Endothelial cell (in vitro differentiated cells): ENCODE results near the gene HUNK. TPM values are rescaled to one million over a fixed set of nuclear protein-coding genes. Genes with fewer than 3 reads are reported as not detected.

Experiments used
- DNase-seq: peaks from one replicate; pipeline ENCODE4 v3.0.0; 2021; ENCODE audit warnings: low spot score
- H3K27ac Mint-ChIP-seq: one replicate; pipeline ENCODE4 v1.8.0; 2021; ENCODE audit warnings: mixed read lengths, inconsistent platforms; ENCODE audit not compliant: unreplicated experiment
- H3K27me3 Mint-ChIP-seq: one replicate; pipeline ENCODE4 v1.8.0; 2021; ENCODE audit warnings: mild to moderate bottlenecking, moderate library complexity, mixed read lengths, inconsistent platforms; ENCODE audit not compliant: unreplicated experiment
- H3K36me3 Mint-ChIP-seq: one replicate; pipeline ENCODE4 v1.8.0; 2021; ENCODE audit warnings: mild to moderate bottlenecking, low read depth, mixed read lengths, inconsistent platforms; ENCODE audit not compliant: unreplicated experiment
- H3K4me1 Mint-ChIP-seq: one replicate; pipeline ENCODE4 v1.8.0; 2021; ENCODE audit warnings: mild to moderate bottlenecking, mixed read lengths, inconsistent platforms; ENCODE audit not compliant: unreplicated experiment
- H3K4me3 Mint-ChIP-seq: one replicate; pipeline ENCODE4 v1.8.0; 2021; ENCODE audit warnings: mild to moderate bottlenecking, mixed read lengths, inconsistent platforms; ENCODE audit not compliant: unreplicated experiment
- H3K9me3 Mint-ChIP-seq: one replicate; pipeline ENCODE4 v1.8.0; 2021; ENCODE audit warnings: mixed read lengths, inconsistent platforms; ENCODE audit not compliant: unreplicated experiment
- total RNA-seq: library from RNA; stranded (reverse); fragmentation: NEBNext Ultra II Directional; extraction: Animal tissue kit (Norgen Biotek cat#: 25700); gene quantifications from one replicate; pipeline ENCODE4 v1.2.1, GENCODE V29; 2021; ENCODE audit not compliant: unreplicated experiment
- TF ChIP-seq, protein P1 (sequence below): fragments of 200-600 bp; sonication (generic); IDR thresholded peaks from one replicate; pipeline ENCODE4 v1.5.0; 2021; ENCODE audit warnings: antibody characterized with exemption; ENCODE audit not compliant: unreplicated experiment

HUNK gene
- total RNA-seq, 1 donor from 2014 or later: 19.3 TPM

DNA sequence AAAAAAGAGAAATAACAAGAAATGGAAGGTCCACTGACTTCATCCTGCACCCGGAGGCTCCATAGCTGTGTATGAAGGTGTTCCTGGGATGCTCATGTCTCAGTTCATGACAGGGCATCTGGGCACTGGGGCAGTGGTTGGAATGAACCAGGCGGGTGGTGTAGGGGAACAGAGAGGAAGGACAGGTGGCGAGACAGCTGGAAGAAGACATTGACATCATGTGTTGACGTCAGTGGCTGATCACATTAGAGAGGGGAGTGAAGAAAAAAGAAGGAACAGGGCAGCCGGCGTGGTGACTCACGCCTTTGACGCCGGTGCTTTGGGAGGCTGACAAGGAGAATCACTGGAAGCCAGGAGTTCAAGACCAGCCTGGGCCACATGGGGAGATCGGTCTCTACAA lies 50.1 kb downstream of the HUNK start:
- H3K9me3 Mint-ChIP-seq: no peaks in the 10 kb centered on the region
- DNase-seq: no peak
- no peak overlapping the region for H3K4me3 Mint-ChIP-seq
- peaks cover 4% of the 10 kb centered on the region for H3K4me1 Mint-ChIP-seq
- TF ChIP-seq, protein P1, sequence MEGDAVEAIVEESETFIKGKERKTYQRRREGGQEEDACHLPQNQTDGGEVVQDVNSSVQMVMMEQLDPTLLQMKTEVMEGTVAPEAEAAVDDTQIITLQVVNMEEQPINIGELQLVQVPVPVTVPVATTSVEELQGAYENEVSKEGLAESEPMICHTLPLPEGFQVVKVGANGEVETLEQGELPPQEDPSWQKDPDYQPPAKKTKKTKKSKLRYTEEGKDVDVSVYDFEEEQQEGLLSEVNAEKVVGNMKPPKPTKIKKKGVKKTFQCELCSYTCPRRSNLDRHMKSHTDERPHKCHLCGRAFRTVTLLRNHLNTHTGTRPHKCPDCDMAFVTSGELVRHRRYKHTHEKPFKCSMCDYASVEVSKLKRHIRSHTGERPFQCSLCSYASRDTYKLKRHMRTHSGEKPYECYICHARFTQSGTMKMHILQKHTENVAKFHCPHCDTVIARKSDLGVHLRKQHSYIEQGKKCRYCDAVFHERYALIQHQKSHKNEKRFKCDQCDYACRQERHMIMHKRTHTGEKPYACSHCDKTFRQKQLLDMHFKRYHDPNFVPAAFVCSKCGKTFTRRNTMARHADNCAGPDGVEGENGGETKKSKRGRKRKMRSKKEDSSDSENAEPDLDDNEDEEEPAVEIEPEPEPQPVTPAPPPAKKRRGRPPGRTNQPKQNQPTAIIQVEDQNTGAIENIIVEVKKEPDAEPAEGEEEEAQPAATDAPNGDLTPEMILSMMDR: no peak
- H3K27ac Mint-ChIP-seq: peak overlapping the region; percentile 39
- peaks cover 28% of the 10 kb centered on the region for H3K36me3 Mint-ChIP-seq
- H3K27me3 Mint-ChIP-seq: no peaks in the 10 kb centered on the region

DNA sequence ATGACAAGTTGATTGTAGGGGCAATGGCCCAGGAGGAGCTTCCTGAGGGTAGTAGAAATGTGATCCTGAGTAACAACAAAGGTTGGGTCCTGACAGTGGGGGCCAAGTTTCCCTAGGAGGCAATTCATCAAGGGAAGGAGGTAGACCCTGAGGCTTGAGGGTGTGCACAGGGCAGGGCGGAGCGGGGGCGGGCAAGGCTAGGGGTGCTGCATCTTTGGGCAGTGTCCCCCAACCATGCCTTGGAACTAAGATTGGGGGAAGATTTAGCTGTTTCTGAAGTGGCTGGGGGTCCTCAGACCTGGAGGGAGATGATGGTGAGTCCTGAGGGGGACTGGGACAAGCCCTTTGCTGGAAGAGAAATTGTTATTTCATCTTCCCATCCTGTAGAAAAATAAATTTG lies 50.9 kb downstream of the HUNK start:
- Mint-ChIP-seq H3K4me3 (no peak overlapping the region), H3K36me3 (peaks cover 19% of the 10 kb centered on the region), H3K27ac (no peak overlapping the region), H3K4me1 (peaks cover 9% of the 10 kb centered on the region), H3K9me3 (no peaks in the 10 kb centered on the region), H3K27me3 (no peaks in the 10 kb centered on the region)
- DNase-seq: no peak
- TF ChIP-seq, protein P1: no peak

DNA sequence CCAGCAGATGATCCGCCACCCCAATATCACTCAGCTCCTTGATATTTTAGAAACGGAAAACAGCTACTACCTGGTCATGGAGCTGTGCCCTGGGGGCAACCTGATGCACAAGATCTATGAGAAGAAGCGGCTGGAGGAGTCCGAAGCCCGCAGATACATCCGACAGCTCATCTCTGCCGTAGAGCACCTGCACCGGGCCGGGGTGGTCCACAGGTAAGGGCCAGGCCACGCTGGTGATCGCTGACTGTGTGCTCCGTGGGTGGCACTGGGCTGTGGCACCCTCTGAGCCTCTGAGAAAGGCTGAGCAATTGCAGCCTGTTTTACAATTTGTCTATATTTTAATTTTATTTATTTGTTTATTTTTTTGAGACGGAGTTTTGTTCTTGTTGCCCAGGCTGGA lies 51.7 kb downstream of the HUNK start:
- no peak overlapping the region for H3K27ac Mint-ChIP-seq
- H3K4me1 Mint-ChIP-seq: peaks cover 12% of the 10 kb centered on the region
- TF ChIP-seq, protein P1: no peak
- H3K4me3 Mint-ChIP-seq: no peak overlapping the region
- no peaks in the 10 kb centered on the region for H3K9me3 Mint-ChIP-seq
- no peak for DNase-seq
- H3K27me3 Mint-ChIP-seq: no peaks in the 10 kb centered on the region
- peaks cover 19% of the 10 kb centered on the region for H3K36me3 Mint-ChIP-seq

DNA sequence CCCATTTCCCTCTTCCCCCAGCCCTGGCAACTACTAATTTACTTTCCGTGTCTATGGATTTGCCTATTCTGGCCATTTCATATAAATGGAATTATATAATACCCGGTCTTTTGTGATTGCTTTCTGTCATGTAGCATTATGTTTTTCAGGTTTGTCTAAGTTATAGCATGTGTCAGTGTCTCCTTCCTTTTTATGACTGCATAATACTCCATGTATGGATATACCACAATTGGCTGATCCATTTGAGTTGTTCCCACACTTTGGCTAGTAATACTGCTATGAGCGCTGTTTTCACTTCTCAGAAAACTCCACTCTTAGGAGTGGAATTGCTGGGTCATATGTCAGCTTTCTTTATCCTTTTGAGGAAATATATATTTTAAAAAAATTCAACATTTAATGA lies 53.7 kb downstream of the HUNK start:
- Mint-ChIP-seq H3K4me3 (no peak overlapping the region), H3K27me3 (no peaks in the 10 kb centered on the region), H3K9me3 (no peaks in the 10 kb centered on the region), H3K4me1 (peaks cover 13% of the 10 kb centered on the region), H3K36me3 (peaks cover 19% of the 10 kb centered on the region), H3K27ac (no peak overlapping the region)
- DNase-seq: no peak
- TF ChIP-seq, protein P1: no peak

DNA sequence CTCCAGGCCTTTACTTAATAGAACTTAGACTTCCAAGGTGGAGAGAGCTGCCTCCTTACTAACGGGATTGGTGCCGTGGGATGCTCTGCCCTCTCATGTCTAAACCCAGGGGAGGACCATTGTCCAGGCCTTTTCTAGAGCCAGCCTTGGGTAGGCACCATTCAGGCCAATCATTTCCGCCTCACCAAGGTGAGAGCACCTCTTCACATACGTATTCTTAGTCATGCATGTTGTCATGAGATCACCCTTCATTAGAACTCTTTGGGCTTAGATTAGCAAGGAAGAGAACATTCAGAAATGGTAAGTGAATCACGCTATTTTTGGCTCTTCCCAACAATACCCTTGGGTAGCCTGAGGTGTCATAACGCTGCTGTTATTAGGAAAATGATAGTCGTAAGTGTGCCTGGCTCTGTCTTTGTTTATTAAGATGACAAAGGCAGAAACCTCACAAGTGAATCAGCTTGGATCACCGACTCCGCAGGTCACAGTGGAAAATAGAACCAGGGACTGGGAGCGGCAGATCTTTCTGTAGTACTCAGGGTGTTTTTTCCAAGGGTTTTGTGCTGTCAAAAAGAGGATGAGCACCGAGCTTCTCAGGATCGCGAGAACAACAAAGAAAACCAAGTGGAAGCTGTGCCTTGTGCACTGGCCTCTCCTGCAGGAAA lies 55.0 kb downstream of the HUNK start:
- no peaks in the 10 kb centered on the region for H3K9me3 Mint-ChIP-seq
- peaks cover 17% of the 10 kb centered on the region for H3K4me1 Mint-ChIP-seq
- TF ChIP-seq, protein P1: no peak
- no peak for DNase-seq
- H3K27me3 Mint-ChIP-seq: peaks cover 3% of the 10 kb centered on the region
- H3K36me3 Mint-ChIP-seq: peaks cover 15% of the 10 kb centered on the region
- H3K4me3 Mint-ChIP-seq: no peak overlapping the region
- peak overlapping the region; percentile 36 for H3K27ac Mint-ChIP-seq
